GM19025 (cell line): ENCODE data around the gene STXBP3.
"Not testable (repeated sequence)": the region's sequence is repeated elsewhere in the genome, so short reads cannot be mapped to it uniquely, and the experiment has no call there.

Source experiments
- ATAC-seq: cut with Tn5 transposase; IDR thresholded peaks from one replicate; pipeline ENCODE4 v1.9.1; 2021; ENCODE audit warnings: mild to moderate bottlenecking, low read depth, moderate library complexity; ENCODE audit not compliant: unreplicated experiment

STXBP3 gene

GRCh38 chr1:108728327-108728923 lies 18.0 kb upstream of the STXBP3 start:
- ATAC-seq: no peak

DNA sequence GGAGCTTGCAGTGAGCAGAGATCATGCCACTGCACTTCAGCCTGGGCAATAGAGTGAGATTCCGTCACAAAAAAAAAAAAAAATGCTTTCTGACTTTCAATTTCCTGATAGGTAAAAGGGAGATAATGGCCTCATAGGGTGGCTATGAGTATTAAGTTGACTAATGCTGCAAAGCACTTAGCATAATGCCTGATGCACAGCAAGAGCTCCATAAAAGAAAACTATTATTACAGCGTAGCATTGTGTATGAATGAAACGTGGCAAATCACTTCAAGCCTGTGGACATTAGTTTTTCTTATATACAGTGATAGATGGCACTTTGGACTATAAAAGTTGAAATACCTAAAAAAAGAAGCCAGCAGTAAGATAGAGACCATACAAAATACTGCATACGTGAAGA lies 17.0 kb upstream of the STXBP3 start:
- no peak for ATAC-seq

DNA sequence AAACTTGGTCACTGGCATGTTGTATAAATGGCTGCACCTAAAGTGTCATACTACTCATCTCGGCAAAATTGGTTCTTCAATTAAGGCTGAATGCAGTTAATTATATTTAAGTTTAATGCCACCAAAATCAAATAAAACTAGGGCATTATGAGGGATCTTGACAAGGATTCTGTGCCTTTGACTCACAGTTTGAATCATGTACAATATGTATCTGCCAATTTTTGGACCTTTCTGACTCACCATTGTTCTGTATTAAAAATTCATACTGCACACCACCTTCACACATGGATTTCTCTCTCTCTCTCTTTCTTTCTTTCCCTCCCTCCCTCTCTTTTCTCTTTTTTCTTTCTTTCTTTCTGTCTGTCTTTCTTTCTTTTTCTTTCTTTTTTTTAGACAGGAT lies 14.1 kb upstream of the STXBP3 start:
- no peak for ATAC-seq

GRCh38 chr1:108734171-108734865 lies 12.2 kb upstream of the STXBP3 start:
- no peak for ATAC-seq

- ATAC-seq: no peak
These were observed 4.2 kb upstream of the STXBP3 start for GRCh38 chr1:108742253-108742652.

DNA sequence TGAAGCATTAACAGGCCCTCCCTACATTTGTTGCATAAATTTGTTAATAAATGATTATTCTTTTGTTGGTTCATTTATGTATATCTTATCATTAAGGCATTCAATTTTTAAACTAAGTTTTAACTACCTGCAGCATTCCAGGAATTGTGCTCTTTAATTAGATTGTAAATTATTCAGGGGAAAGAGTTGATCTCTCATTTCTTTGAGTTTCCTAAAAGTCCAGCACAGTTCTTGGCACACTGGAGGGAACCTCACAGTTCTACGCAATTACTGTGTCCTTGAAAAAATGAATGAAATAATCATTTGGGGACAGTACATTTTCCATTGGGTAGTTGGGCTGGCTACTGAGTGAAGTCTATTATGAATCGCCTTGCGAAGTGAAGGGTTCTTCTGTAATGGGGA lies 493 bp upstream of the STXBP3 start:
- ATAC-seq: no peak

- ATAC-seq: no peak
These were observed 837 bp downstream of the STXBP3 start for GRCh38 chr1:108747171-108747850.

GRCh38 chr1:108747898-108748297 lies 1.4 kb downstream of the STXBP3 start:
- no peak for ATAC-seq

DNA sequence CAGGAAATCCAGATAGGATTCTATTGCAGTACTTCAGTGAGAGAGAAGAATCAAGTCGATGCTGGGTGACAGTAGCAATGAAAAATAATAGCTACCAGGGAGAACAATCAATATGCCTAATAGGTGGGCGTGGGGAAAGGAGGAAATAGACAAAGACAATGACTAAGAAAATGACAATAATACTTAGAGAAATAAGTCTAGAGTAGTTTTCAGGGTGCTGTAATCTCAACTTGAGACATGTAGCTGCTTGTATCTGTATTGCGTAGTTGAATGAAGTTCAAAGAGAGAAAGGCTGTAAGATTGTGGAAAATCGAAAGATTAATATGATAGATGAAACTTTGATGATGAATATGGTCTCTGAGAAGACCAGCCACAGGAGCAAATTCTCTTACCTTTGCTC lies 2.6 kb downstream of the STXBP3 start:
- ATAC-seq: no peak

DNA sequence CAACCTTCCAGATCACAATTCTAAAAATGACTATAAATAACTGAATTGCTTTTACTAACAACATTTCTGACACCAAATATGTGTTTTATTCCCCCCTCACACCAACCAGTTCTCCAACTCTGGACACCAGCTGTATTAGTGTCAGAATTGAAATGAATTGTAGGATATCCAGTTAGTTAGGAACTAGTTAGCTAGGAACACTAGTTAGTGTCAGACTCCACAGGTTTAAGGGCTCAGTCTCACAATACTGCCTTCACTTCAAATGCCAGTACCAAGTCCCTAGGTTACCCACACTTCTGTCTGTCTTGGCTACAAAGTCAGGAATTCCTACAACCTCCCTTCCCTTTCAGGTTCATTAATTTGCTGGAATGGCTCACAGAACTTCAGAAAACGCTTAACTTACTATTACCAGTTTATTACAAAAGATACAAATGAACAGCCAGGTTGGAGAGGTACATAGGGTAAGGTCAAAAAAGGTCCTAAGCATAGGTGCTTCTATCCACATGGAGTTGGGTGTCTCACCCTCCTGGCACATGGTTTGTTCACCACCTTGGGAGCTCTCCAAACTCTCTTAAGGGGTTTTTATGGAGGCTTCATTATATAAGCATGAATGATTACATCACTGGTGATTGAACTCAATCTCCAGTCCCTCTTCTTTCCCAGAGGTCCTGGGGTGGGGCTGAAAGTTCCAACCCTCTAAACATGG lies 4.2 kb downstream of the STXBP3 start:
- no peak for ATAC-seq

- no peak for ATAC-seq
These were observed 6.9 kb downstream of the STXBP3 start for GRCh38 chr1:108753363-108753762.

DNA sequence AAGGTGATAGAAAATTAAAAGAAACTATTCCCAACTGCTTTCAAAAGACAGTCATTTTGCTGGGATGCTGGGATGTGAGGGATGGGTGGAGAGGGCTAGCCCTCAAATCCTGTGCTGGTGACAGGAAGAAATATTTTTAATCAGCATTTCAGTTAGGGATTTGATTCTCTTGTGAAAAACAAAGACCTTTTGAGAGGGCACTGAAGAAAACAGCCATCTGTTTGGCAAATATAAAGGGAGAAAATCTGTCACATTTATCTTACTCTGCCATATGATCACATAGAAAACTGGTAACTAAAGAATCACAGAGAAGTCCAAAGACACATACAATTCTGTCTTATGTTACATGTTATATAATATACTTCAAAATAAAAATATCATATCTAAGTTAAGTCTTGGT lies 12.3 kb downstream of the STXBP3 start:
- no peak for ATAC-seq

GRCh38 chr1:108767115-108767514 lies 20.6 kb downstream of the STXBP3 start:
- ATAC-seq: no peak

DNA sequence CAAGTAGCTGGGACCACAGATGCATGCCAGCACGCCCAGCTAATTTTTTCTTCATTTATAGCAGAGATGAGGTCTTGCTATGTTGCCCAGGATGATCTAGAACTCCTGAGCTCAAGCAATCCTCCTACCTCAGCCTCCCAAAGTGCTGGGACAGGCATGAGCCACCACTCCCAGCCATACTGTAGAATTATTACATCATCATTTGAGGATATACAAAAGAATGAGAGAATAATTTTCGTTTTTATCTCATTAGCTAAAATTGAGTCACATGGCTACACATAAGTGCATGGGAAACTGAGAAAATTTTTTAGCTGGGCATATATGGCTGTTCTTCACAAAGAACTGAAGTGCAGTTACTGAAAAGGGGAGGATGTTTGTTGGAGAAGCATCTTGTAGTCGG lies 21.2 kb downstream of the STXBP3 start:
- ATAC-seq: no peak

- no peak for ATAC-seq
These were observed 31.4 kb downstream of the STXBP3 start for GRCh38 chr1:108777839-108778238.

GRCh38 chr1:108779455-108779854 lies 33.0 kb downstream of the STXBP3 start:
- no peak for ATAC-seq

DNA sequence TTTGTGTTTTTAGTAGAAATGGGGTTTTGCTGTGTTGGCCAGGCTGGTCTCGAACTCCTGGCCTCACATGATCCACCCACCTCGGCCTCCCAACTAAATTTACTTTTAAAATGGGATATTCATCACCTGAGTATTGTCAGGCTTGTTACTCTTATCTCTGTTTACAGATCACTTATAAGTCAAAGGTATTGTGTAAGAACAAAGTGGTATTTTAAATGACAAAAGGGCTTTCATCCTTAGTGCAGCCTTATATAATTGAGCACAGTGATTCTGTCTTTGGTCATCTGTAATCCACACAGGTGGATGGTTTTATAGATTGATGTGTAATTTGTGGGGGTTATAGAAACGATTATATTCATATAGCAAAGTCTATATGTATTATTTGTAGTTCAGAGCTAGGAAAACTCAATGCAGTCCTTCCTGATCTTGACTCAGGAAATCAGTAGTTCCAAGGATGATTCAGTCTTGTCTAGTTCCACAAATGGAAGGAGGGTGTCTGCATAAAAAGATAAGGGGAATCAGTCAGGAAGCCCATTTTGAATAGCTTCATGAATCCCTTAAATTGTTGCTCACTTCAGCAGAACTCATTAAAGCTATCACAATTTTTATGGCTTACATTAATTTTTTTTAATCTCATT lies 34.6 kb downstream of the STXBP3 start:
- no peak for ATAC-seq

DNA sequence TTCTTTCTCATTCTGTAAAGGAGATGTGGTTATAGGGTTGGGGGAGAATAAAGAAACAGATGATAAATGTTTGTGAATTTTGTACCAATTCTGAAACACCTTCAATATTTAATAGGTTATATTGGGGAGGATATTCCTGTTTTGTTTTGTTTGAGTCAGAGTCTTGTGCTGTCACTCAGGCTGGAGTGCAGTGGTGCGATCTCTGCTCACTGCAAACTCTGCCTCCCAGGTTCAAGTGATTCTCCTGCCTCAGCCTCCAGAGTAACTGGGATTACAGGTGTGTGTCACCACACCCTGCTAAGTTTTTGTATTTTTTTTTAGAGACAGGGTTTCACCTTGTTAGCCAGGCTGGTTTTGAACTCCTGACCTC lies 35.1 kb downstream of the STXBP3 start:
- ATAC-seq: not testable (repeated sequence)

DNA sequence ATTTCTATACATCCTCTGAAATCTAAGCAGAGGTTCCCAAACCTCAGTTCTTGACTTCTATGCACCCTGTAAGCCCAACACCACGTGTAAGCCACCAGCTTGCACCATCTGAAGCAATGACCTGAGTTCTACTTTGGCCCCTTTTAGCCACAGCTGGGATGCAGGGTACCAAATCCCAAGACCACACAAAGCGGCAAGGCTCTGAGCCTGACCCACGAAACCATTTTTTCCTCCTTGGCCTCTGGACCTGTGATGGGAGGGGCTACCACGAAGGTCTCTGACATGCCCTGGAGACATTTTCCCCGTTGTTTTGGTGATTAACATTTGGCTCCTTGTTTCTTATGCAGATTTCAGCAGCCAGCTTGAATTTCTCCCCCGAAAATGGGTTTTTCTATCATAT lies 38.8 kb downstream of the STXBP3 start:
- ATAC-seq: no peak

- no peak for ATAC-seq
These were observed 39.4 kb downstream of the STXBP3 start for GRCh38 chr1:108785880-108786279.

DNA sequence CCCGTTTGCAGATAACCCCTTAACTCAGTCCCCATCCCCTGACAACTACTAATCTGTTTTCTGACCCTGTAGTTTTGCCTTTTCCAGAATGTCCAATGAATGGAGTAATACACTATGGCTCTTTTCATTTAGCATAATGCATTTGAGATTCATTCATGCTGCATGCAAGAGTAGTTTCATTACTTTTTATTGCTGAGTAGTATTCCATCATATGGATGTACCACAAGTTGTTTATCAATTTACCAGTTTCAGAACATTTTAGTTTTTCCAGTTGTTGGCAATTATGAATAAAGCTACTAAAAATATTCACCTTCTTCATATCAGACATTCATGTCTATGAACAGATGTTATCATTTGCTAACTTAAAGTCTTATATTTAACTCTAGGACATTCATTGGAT lies 45.3 kb downstream of the STXBP3 start:
- ATAC-seq: no peak
